Stimulated activated CD4-positive, alpha-beta T cell treated with anti-CD3 and anti-CD28 coated beads, TNF-alpha, amount 100 ng/mL, for 48 hours (primary cell): ENCODE results near the gene UBE2D1.

Experiments used
- DNase-seq, 3 donors: peaks; one replicate each; pipeline ENCODE4 v3.0.0-alpha.2; 2020; ENCODE audit warnings: low read depth in 3 of 3

Gene UBE2D1

GRCh38 chr10:58341422-58341821, 6.6 kb downstream of the UBE2D1 start:
- DNase-seq: no peak

GRCh38 chr10:58341947-58342346, 7.1 kb downstream of the UBE2D1 start:
- DNase-seq: no peak

GRCh38 chr10:58347967-58348366, 13.2 kb downstream of the UBE2D1 start:
- no peak for DNase-seq

- no peak for DNase-seq
These were observed 13.8 kb downstream of the UBE2D1 start for GRCh38 chr10:58348571-58349033.

GRCh38 chr10:58350023-58350422, 15.2 kb downstream of the UBE2D1 start:
- no peak for DNase-seq

- no peak for DNase-seq
These were observed 16.0 kb downstream of the UBE2D1 start for GRCh38 chr10:58350619-58351323.

GRCh38 chr10:58351616-58352578, 17.1 kb downstream of the UBE2D1 start:
- no peak for DNase-seq

GRCh38 chr10:58352956-58353610, 18.3 kb downstream of the UBE2D1 start:
- DNase-seq: no peak

- no peak for DNase-seq
These were observed 21.9 kb downstream of the UBE2D1 start for GRCh38 chr10:58356756-58357155.

- no peak for DNase-seq
These were observed 23.6 kb downstream of the UBE2D1 start for GRCh38 chr10:58358314-58358933.

- DNase-seq: no peak
These were observed 24.1 kb downstream of the UBE2D1 start for GRCh38 chr10:58358947-58359346.

GRCh38 chr10:58359541-58359940, 24.7 kb downstream of the UBE2D1 start:
- no peak for DNase-seq

GRCh38 chr10:58360412-58361004, 25.7 kb downstream of the UBE2D1 start:
- DNase-seq: no peak

GRCh38 chr10:58361353-58361752, 26.5 kb downstream of the UBE2D1 start:
- no peak for DNase-seq

- no peak for DNase-seq
These were observed 27.4 kb downstream of the UBE2D1 start for GRCh38 chr10:58362027-58362789.

- DNase-seq: no peak
These were observed 32.3 kb downstream of the UBE2D1 start for GRCh38 chr10:58367069-58367468.

- no peak for DNase-seq
These were observed 36.7 kb downstream of the UBE2D1 start for GRCh38 chr10:58371473-58371872.

- DNase-seq: no peak
These were observed 38.0 kb downstream of the UBE2D1 start for GRCh38 chr10:58372607-58373441.

GRCh38 chr10:58373442-58373827, 38.6 kb downstream of the UBE2D1 start:
- DNase-seq: no peak

GRCh38 chr10:58382489-58382995, 47.7 kb downstream of the UBE2D1 start:
- no peak for DNase-seq
